ENCODE measurements around the gene GABRP.

Gene GABRP

DNA sequence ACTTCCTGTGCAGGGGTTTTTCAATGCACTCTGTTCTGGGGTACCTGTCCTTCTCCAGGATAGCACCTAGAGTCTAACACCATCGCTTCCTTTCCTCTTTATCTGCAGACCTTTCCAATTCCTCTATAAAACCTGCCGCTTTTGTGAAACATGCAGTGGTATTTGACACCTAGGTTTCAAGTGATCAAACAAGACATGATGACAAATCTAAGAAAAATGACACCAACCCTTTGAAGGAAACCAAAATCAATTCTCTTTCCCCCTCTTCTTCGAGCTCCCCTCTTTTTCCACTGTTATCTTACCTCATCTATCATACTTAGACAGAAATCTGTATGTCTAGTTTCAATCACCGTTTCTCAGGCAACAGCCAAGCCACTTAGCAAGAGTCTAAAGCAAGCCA lies 52.7 kb downstream of the GABRP start (continued):
- TF ChIP-seq, protein P1, sequence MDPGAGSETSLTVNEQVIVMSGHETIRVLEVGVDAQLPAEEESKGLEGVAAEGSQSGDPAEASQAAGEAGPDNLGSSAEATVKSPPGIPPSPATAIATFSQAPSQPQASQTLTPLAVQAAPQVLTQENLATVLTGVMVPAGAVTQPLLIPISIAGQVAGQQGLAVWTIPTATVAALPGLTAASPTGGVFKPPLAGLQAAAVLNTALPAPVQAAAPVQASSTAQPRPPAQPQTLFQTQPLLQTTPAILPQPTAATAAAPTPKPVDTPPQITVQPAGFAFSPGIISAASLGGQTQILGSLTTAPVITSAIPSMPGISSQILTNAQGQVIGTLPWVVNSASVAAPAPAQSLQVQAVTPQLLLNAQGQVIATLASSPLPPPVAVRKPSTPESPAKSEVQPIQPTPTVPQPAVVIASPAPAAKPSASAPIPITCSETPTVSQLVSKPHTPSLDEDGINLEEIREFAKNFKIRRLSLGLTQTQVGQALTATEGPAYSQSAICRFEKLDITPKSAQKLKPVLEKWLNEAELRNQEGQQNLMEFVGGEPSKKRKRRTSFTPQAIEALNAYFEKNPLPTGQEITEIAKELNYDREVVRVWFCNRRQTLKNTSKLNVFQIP (CRISPR knock-in tag; IDR thresholded peaks at IDR 0.05; ENCODE audit: borderline replicate concordance, low read depth): no peak
- TF ChIP-seq ESRRG (CRISPR knock-in tag; IDR thresholded peaks at IDR 0.05): no peak
- TF ChIP-seq GLIS3 (CRISPR knock-in tag; IDR thresholded peaks at IDR 0.05): no peak
- TF ChIP-seq, protein P2, sequence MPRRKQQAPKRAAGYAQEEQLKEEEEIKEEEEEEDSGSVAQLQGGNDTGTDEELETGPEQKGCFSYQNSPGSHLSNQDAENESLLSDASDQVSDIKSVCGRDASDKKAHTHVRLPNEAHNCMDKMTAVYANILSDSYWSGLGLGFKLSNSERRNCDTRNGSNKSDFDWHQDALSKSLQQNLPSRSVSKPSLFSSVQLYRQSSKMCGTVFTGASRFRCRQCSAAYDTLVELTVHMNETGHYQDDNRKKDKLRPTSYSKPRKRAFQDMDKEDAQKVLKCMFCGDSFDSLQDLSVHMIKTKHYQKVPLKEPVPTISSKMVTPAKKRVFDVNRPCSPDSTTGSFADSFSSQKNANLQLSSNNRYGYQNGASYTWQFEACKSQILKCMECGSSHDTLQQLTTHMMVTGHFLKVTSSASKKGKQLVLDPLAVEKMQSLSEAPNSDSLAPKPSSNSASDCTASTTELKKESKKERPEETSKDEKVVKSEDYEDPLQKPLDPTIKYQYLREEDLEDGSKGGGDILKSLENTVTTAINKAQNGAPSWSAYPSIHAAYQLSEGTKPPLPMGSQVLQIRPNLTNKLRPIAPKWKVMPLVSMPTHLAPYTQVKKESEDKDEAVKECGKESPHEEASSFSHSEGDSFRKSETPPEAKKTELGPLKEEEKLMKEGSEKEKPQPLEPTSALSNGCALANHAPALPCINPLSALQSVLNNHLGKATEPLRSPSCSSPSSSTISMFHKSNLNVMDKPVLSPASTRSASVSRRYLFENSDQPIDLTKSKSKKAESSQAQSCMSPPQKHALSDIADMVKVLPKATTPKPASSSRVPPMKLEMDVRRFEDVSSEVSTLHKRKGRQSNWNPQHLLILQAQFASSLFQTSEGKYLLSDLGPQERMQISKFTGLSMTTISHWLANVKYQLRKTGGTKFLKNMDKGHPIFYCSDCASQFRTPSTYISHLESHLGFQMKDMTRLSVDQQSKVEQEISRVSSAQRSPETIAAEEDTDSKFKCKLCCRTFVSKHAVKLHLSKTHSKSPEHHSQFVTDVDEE (CRISPR knock-in tag; IDR thresholded peaks at IDR 0.05): no peak

DNA sequence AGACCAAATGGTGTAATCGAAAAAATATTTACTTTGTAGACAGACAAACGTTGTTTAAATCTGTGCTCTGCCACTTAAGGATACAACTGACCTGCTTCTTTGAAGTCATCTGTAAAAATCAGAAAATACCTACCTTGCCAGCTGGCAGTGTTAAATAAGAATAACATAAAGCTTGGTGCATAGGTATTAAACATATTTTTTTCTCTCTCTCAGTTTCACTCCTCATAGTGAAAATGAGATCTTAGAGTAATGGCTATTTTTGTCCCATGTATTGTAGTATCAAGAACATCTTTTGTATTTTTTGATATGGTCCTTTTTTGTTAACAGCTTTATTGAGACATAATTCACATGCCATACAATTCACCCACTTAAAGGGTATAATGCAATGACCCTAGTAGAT lies 60.3 kb downstream of the GABRP start:
- no peak for ATAC-seq
- TF ChIP-seq, protein P3, sequence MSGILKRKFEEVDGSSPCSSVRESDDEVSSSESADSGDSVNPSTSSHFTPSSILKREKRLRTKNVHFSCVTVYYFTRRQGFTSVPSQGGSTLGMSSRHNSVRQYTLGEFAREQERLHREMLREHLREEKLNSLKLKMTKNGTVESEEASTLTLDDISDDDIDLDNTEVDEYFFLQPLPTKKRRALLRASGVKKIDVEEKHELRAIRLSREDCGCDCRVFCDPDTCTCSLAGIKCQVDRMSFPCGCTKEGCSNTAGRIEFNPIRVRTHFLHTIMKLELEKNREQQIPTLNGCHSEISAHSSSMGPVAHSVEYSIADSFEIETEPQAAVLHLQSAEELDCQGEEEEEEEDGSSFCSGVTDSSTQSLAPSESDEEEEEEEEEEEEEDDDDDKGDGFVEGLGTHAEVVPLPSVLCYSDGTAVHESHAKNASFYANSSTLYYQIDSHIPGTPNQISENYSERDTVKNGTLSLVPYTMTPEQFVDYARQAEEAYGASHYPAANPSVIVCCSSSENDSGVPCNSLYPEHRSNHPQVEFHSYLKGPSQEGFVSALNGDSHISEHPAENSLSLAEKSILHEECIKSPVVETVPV (CRISPR knock-in tag; IDR thresholded peaks at IDR 0.05): no peak
- TF ChIP-seq RARB (CRISPR knock-in tag; IDR thresholded peaks at IDR 0.05): no peak
- TF ChIP-seq ARNTL (CRISPR knock-in tag; IDR thresholded peaks at IDR 0.05; ENCODE audit: borderline replicate concordance, low read depth): no peak
- TF ChIP-seq BACH2 (CRISPR knock-in tag; IDR thresholded peaks at IDR 0.05; ENCODE audit: borderline replicate concordance): no peak
- no peak for TF ChIP-seq ZNF70 (CRISPR knock-in tag; IDR thresholded peaks at IDR 0.05)
- no peak for TF ChIP-seq ZFP30 (CRISPR knock-in tag; IDR thresholded peaks at IDR 0.05)
- TF ChIP-seq ISL1 (CRISPR knock-in tag; IDR thresholded peaks at IDR 0.05): no peak
- no peak for TF ChIP-seq CSDC2 (CRISPR knock-in tag; IDR thresholded peaks at IDR 0.05)
- TF ChIP-seq ZFP3 (CRISPR knock-in tag; IDR thresholded peaks at IDR 0.05): no peak
- TF ChIP-seq, protein P2 (CRISPR knock-in tag; IDR thresholded peaks at IDR 0.05): no peak
- no peak for TF ChIP-seq ESRRG (CRISPR knock-in tag; IDR thresholded peaks at IDR 0.05)
- TF ChIP-seq GLIS3 (CRISPR knock-in tag; IDR thresholded peaks at IDR 0.05): no peak
- no peak for TF ChIP-seq TCF4 (CRISPR knock-in tag; IDR thresholded peaks at IDR 0.05; ENCODE audit: borderline replicate concordance)
- no peak for TF ChIP-seq ZNF8 (CRISPR knock-in tag; IDR thresholded peaks at IDR 0.05)
- no peak for TF ChIP-seq OSR1 (CRISPR knock-in tag; IDR thresholded peaks at IDR 0.05)
- TF ChIP-seq, protein P4, sequence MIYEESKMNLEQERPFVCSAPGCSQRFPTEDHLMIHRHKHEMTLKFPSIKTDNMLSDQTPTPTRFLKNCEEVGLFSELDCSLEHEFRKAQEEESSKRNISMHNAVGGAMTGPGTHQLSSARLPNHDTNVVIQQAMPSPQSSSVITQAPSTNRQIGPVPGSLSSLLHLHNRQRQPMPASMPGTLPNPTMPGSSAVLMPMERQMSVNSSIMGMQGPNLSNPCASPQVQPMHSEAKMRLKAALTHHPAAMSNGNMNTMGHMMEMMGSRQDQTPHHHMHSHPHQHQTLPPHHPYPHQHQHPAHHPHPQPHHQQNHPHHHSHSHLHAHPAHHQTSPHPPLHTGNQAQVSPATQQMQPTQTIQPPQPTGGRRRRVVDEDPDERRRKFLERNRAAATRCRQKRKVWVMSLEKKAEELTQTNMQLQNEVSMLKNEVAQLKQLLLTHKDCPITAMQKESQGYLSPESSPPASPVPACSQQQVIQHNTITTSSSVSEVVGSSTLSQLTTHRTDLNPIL (CRISPR knock-in tag; IDR thresholded peaks at IDR 0.05; ENCODE audit: low read depth): no peak
- no peak for TF ChIP-seq ZC3H10 (CRISPR knock-in tag; IDR thresholded peaks at IDR 0.05)
- no peak for TF ChIP-seq ZNF565 (CRISPR knock-in tag; conservative IDR thresholded peaks at IDR 0.05; ENCODE audit: low read depth)
- no peak for TF ChIP-seq SNAI2 (CRISPR knock-in tag; IDR thresholded peaks at IDR 0.05)

DNA sequence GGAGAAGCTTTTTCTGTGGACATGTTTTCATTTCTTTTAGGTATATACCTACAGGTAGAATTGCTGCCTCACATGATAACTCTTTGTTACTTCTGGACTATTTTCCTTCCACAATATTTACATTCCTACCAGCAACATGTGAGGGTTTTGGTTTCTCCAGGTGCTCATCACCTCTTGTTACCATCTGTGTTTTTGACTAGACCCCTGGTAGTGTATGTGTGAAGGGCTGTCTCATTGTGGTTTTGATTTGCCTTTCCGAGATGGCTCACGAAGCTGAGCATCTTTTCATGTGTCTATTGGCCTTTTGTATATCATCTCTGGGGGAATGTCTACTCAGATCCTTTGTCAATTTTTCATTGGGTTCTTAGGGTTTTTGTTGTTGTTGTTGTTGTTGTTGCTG lies 61.1 kb downstream of the GABRP start:
- ATAC-seq: no peak
- TF ChIP-seq TOX (CRISPR knock-in tag; IDR thresholded peaks at IDR 0.05; ENCODE audit: borderline replicate concordance): no peak
- TF ChIP-seq, protein P2 (CRISPR knock-in tag; IDR thresholded peaks at IDR 0.05): no peak
- TF ChIP-seq CSDC2 (CRISPR knock-in tag; IDR thresholded peaks at IDR 0.05): no peak
- no peak for TF ChIP-seq PPARA (CRISPR knock-in tag; IDR thresholded peaks at IDR 0.05; ENCODE audit: borderline replicate concordance)
- no peak for TF ChIP-seq SNAI2 (CRISPR knock-in tag; IDR thresholded peaks at IDR 0.05)
- TF ChIP-seq TCF4 (CRISPR knock-in tag; IDR thresholded peaks at IDR 0.05; ENCODE audit: borderline replicate concordance): no peak
- TF ChIP-seq ZC3H10 (CRISPR knock-in tag; IDR thresholded peaks at IDR 0.05): no peak
- TF ChIP-seq, protein P1 (CRISPR knock-in tag; IDR thresholded peaks at IDR 0.05; ENCODE audit: borderline replicate concordance, low read depth): no peak
- no peak for TF ChIP-seq ZFP3 (CRISPR knock-in tag; IDR thresholded peaks at IDR 0.05)
- no peak for TF ChIP-seq ZNF70 (CRISPR knock-in tag; IDR thresholded peaks at IDR 0.05)
- TF ChIP-seq RARB (CRISPR knock-in tag; IDR thresholded peaks at IDR 0.05): no peak
- no peak for TF ChIP-seq ZNF565 (CRISPR knock-in tag; conservative IDR thresholded peaks at IDR 0.05; ENCODE audit: low read depth)
